Activated effector memory CD4-positive, alpha-beta T cell treated with anti-CD3 and anti-CD28 coated beads, Interleukin-2, amount 50 U/mL, for 16 hours (primary cell): ENCODE data around the gene SLC8A2.
A peak's percentile ranks its signal among the peaks of the same experiment; 100 is the strongest.

ENCODE experiments used
- DNase-seq: peaks from one replicate; pipeline ENCODE4 v3.0.0-alpha.2; 2020

Gene SLC8A2

GRCh38 chr19:47471733-47472457, at the start of gene SLC8A2:
Gene SLC8A2, minus strand, starts transcription at chr19:47471893. Its CDS starts 5,490 bp downstream, at chr19:47466403.
- peak; percentile 83 for DNase-seq

GRCh38 chr19:47520839-47521238, 49.1 kb upstream of the SLC8A2 start:
- no peak for DNase-seq

- DNase-seq, result no peak
Observed at GRCh38 chr19:47520343-47520806, 48.7 kb upstream of the SLC8A2 start.

GRCh38 chr19:47518854-47519253, 47.2 kb upstream of the SLC8A2 start:
- DNase-seq, result no peak

GRCh38 chr19:47518139-47518538, 46.4 kb upstream of the SLC8A2 start:
- peak; percentile 72 for DNase-seq

GRCh38 chr19:47514869-47515588, 43.3 kb upstream of the SLC8A2 start, which contains the start of gene NAPA:
Gene NAPA, minus strand, starts transcription at chr19:47515063. Its CDS starts 123 bp downstream, at chr19:47514940.
- peak; percentile 100 for DNase-seq

- DNase-seq, result no peak
Observed at GRCh38 chr19:47514151-47514868, 42.6 kb upstream of the SLC8A2 start.

GRCh38 chr19:47512948-47513319, 41.2 kb upstream of the SLC8A2 start:
- DNase-seq, result no peak

- no peak for DNase-seq
Observed at GRCh38 chr19:47512183-47512947, 40.7 kb upstream of the SLC8A2 start.

GRCh38 chr19:47511681-47512080, 40.0 kb upstream of the SLC8A2 start:
- DNase-seq, result no peak

GRCh38 chr19:47511128-47511517, 39.4 kb upstream of the SLC8A2 start:
- no peak for DNase-seq

GRCh38 chr19:47510516-47511127, 38.9 kb upstream of the SLC8A2 start:
- no peak for DNase-seq

- DNase-seq, result no peak
Observed at GRCh38 chr19:47509973-47510372, 38.3 kb upstream of the SLC8A2 start.

- no peak for DNase-seq
Observed at GRCh38 chr19:47509170-47509847, 37.6 kb upstream of the SLC8A2 start.

- DNase-seq, result no peak
Observed at GRCh38 chr19:47508721-47509120, 37.0 kb upstream of the SLC8A2 start.

- no peak for DNase-seq
Observed at GRCh38 chr19:47507924-47508553, 36.3 kb upstream of the SLC8A2 start.

GRCh38 chr19:47507012-47507411, 35.3 kb upstream of the SLC8A2 start:
- DNase-seq, result no peak

- no peak for DNase-seq
Observed at GRCh38 chr19:47506459-47506858, 34.8 kb upstream of the SLC8A2 start.

- no peak for DNase-seq
Observed at GRCh38 chr19:47505506-47505905, 33.8 kb upstream of the SLC8A2 start.

- DNase-seq, result no peak
Observed at GRCh38 chr19:47503826-47504150, 32.1 kb upstream of the SLC8A2 start.

- DNase-seq, result no peak
Observed at GRCh38 chr19:47503130-47503825, 31.6 kb upstream of the SLC8A2 start.
